SK-N-MC (cell line): ENCODE results near the gene TAS2R40.

ENCODE experiments used
- EZH2 ChIP-seq: fragments of 200-600 bp; sonication (generic); IDR thresholded peaks from one replicate; pipeline ENCODE4 v1.6.1; 2017; ENCODE audit warnings: antibody characterized with exemption
- FOXP2 ChIP-seq: optimal IDR thresholded peaks from 2 replicates; pipeline ENCODE3; 2011; ENCODE audit warnings: mild to moderate bottlenecking, moderate library complexity; ENCODE audit not compliant: insufficient read depth; ENCODE audit errors: extremely low read length, control extremely low read depth
- POLR2AphosphoS5 ChIP-seq: IDR thresholded peaks from 2 replicates; pipeline ENCODE4 v1.6.1; 2012; ENCODE audit warnings: mild to moderate bottlenecking, low read depth, low read length, borderline replicate concordance

DNA sequence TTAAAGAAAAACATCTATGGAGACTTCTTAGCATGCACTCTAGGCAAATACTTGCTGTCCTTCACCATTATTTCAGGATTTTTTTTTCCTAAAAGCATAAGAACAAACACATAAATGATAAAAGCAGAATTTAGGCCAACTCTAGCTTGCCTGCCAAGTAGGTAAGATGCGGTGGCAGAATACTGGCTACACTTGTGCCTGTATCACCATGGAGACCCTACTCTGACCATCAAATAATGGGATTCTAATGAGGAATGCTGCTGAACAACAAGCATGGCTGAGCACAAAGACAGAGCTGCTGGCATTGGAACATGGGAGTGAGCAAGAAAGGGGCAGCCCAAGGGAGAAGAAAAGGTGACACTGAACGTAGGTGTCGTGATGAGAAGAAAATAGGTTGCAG, 18.5 kb upstream of the TAS2R40 start:
- TF ChIP-seq POLR2AphosphoS5 (no peak), EZH2 (no peak), FOXP2 (no peak)
